Measurements from ENCODE around the gene ZNF235.
"Not testable (repeated sequence)": the region's sequence is repeated elsewhere in the genome, so short reads cannot be mapped to it uniquely, and the experiment has no call there.

The ZNF235 gene

GRCh38 chr19:44258136-44258535 is 46.7 kb downstream of the ZNF235 start:
- no peak for DNase-seq (ENCODE audit: low read depth in 2 of 2, low spot score in 1 of 2)

GRCh38 chr19:44255705-44256411 is 49.0 kb downstream of the ZNF235 start:
- no peak for DNase-seq (ENCODE audit: low read depth in 2 of 2, low spot score in 1 of 2)

- DNase-seq (ENCODE audit: low read depth in 2 of 2, low spot score in 1 of 2) = no peak
Measured at GRCh38 chr19:44254496-44254895, 50.3 kb downstream of the ZNF235 start.

GRCh38 chr19:44253392-44253791 is 51.4 kb downstream of the ZNF235 start:
- DNase-seq (ENCODE audit: low read depth in 2 of 2, low spot score in 1 of 2) = not testable (repeated sequence)

GRCh38 chr19:44252332-44252731 is 52.5 kb downstream of the ZNF235 start:
- not testable (repeated sequence) for DNase-seq (ENCODE audit: low read depth in 2 of 2, low spot score in 1 of 2)

GRCh38 chr19:44236384-44236783 is 68.4 kb downstream of the ZNF235 start:
- no peak for DNase-seq (ENCODE audit: low read depth in 2 of 2, low spot score in 1 of 2)

All from stimulated activated CD8-positive, alpha-beta memory T cell treated with anti-CD3 and anti-CD28 coated beads, Interleukin-4, amount 100 ng/mL, for 4 hours (primary cell).